ENCODE measurements around the gene B3GLCT. TPM values are rescaled to one million over a fixed set of nuclear protein-coding genes. Genes with fewer than 3 reads are reported as not detected.
"Not testable (repeated sequence)": the region's sequence is repeated elsewhere in the genome, so short reads cannot be mapped to it uniquely, and the experiment has no call there.

The B3GLCT gene
- total RNA-seq, 1 donor, result 6.1 TPM

GRCh38 chr13:31201341-31202031, 1.7 kb downstream of the B3GLCT start:
- Histone ChIP-seq H3K27me3 (ENCODE audit: insufficient read depth, low read length) (no peaks in the 10 kb centered on the region), H3K4me1 (ENCODE audit: insufficient read depth, low read length) (peaks cover 19% of the 10 kb centered on the region), H3K4me3 (ENCODE audit: low read length) (no peak overlapping the region), H3K9me3 (ENCODE audit: low read depth, low read length) (no peaks in the 10 kb centered on the region)

GRCh38 chr13:31204592-31204991, 4.8 kb downstream of the B3GLCT start:
- Histone ChIP-seq H3K4me1 (ENCODE audit: insufficient read depth, low read length) (peaks cover 15% of the 10 kb centered on the region), H3K9me3 (ENCODE audit: low read depth, low read length) (no peaks in the 10 kb centered on the region), H3K4me3 (ENCODE audit: low read length) (no peak overlapping the region)

DNA sequence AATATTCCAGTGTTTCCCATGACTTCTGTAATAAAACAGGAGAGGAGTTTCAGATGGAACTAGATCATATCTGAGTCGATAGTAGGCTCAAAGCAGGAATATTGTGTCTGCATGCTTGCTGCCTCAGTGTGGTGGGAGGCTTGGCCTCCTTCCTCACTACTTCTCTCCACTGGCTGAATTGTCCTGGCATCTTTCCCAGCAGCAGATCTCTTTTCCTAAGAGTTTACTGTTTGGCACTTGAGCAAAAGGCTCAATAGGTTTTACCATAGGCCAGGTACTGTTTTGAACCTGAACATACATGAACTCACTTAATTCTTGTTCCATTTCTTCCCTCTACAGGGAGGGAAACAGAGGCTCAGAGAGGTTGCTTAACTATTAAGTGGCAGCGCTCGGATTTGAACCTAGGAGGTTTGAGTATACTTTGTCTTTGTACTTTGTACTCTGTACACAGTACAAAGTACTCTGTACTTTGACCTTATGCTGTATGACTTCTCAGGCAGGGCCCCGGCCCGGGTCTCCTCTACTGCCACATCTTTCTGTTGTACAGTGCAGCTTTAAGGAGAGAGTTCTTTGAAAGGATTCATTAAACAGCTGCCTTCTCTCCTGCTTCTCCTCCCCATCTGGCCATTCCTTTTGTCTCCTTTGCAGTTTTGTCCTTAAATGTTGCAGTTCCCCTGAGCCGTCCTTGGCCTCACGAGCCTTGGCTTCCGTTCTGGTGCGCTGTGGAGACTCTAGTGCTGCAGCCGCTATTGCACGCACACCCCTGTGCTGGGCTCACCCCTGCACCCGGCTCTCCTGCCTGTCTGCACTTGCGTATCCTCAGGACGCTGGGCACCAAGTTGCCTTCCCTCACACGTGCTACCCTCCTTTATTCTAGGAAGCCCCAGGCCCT, 8.1 kb downstream of the B3GLCT start:
- Histone ChIP-seq H3K9me3 (ENCODE audit: low read depth, low read length) (no peaks in the 10 kb centered on the region), H3K27me3 (ENCODE audit: insufficient read depth, low read length) (no peaks in the 10 kb centered on the region), H3K4me1 (ENCODE audit: insufficient read depth, low read length) (peaks cover 9% of the 10 kb centered on the region), H3K4me3 (ENCODE audit: low read length) (no peak overlapping the region)

More at GRCh38 chr13:31204592-31204991, 4.8 kb downstream of the B3GLCT start:
- no peaks in the 10 kb centered on the region for H3K27me3 ChIP-seq (ENCODE audit: insufficient read depth, low read length)

DNA sequence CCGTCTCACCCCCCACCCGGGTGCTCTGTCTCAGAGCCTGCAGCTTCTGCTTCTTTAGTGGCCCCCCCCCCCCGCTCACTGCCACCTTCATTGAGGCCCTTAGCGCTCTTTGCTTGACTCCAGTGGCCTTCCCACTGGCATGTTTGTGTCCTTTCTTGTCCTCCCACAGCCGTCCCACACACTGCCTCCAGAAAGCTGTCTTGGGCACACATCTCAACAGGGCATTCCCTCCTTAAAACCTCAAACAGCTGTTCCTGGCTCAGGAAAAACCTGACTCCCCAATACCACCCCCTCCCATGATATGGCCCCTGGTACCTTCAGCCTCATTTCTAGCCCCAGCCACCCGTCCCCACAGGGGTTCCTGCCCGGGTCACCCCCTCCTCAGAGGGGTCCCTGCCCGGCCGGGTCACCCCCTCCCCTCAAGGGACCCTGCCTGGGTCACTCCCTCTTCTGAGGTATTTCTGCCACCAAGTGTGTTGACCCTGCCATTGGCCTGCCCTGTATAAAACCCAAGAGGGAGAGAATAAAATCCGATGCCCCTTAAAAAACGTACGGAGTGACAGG, 8.9 kb downstream of the B3GLCT start:
- peaks cover 9% of the 10 kb centered on the region for H3K4me1 ChIP-seq (ENCODE audit: insufficient read depth, low read length)
- H3K4me3 ChIP-seq (ENCODE audit: low read length), result no peak overlapping the region
- H3K9me3 ChIP-seq (ENCODE audit: low read depth, low read length), result no peaks in the 10 kb centered on the region
- no peaks in the 10 kb centered on the region for H3K27me3 ChIP-seq (ENCODE audit: insufficient read depth, low read length)

DNA sequence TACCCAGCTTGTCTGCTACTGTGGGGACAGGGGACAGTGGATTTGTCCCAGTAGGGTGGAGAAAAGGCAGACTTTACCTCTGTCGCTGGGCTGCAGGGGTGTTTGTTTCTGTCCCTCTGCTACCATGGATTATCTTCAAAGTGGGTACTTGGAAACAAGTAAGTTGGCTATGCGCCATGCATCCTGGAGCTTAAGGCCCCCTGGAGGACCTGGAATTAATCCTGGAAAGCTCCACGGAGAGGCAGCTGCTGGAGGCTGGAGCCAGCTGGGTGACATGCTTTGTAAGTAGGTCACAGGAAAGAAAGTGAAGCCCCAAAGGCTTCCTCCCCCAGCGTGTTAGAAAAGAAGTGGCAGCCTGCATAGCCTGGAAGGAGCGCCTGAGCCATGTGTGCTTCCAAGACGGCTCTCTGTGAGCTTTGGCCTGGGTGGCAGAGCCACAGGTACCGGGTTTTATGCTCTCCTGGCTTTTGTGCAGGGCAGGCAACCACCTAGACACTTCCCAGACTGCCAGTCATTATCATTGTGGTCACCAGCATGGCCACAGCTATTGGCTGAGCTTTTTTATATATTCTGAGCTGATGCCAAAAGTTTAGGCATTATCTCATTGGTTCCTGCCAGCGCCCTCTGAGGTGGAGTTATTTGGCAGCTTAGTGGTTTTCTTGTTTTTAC, 9.5 kb downstream of the B3GLCT start:
- no peak overlapping the region for H3K4me3 ChIP-seq (ENCODE audit: low read length)
- H3K27me3 ChIP-seq (ENCODE audit: insufficient read depth, low read length), result no peaks in the 10 kb centered on the region
- no peaks in the 10 kb centered on the region for H3K9me3 ChIP-seq (ENCODE audit: low read depth, low read length)

DNA sequence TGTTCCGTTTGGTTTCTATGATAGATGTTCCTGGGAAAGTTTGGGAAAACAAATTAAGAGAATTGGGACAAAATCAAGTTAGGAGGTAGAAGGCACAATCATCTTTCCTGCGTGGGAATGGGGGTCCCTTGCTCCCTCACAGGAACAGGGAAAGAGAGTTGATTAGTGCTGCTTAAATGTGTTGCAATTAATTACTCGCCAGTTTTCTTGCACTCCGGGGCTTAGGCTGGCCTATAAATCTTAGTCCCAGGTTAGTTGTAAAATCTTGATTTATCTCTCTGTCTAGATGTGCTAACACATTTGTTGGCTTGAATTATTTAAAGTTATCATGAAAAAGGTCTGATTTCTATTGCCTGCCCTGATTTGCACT, 10.1 kb downstream of the B3GLCT start:
- no peak overlapping the region for H3K4me3 ChIP-seq (ENCODE audit: low read length)
- H3K27me3 ChIP-seq (ENCODE audit: insufficient read depth, low read length), result no peaks in the 10 kb centered on the region
- peaks cover 9% of the 10 kb centered on the region for H3K4me1 ChIP-seq (ENCODE audit: insufficient read depth, low read length)
- H3K9me3 ChIP-seq (ENCODE audit: low read depth, low read length), result no peaks in the 10 kb centered on the region

More for the DNA sequence above, 9.5 kb downstream of the B3GLCT start:
- peaks cover 9% of the 10 kb centered on the region for H3K4me1 ChIP-seq (ENCODE audit: insufficient read depth, low read length)

DNA sequence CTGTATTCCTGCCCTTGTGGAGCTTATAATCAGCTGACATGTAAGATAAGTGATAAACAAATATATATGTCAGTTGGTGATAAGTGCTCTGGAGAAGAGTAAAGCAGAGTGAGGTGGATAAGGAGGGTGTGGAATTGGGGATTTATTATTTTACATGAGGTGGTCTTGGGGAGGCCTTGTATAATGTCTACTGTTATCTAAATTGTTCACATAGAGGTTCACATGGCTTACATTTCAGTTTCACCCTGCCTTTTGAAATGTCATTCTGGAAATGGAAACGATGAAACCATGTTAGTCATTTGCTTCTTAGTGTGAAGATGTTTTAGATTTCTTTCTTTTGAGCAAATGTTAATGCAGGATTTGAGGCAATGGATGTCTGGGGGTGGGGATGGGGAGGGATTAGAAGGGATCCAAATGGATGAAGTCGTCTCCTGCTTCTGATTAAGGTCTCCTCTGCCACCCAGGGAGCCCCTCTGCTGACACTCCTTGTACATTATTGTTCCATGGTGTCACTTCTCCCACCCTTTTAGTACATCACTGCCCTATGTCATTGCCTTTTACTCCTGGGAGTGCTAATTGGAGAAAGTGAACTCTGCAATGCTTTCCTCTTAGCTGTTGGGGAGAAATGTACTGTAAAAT, 14.0 kb downstream of the B3GLCT start:
- Histone ChIP-seq H3K9me3 (ENCODE audit: low read depth, low read length) (no peaks in the 10 kb centered on the region), H3K4me1 (ENCODE audit: insufficient read depth, low read length) (peaks cover 9% of the 10 kb centered on the region), H3K27me3 (ENCODE audit: insufficient read depth, low read length) (no peaks in the 10 kb centered on the region), H3K4me3 (ENCODE audit: low read length) (no peak overlapping the region)

- Histone ChIP-seq H3K27me3 (ENCODE audit: insufficient read depth, low read length) (no peaks in the 10 kb centered on the region), H3K4me1 (ENCODE audit: insufficient read depth, low read length) (peaks cover 5% of the 10 kb centered on the region), H3K9me3 (ENCODE audit: low read depth, low read length) (no peaks in the 10 kb centered on the region), H3K4me3 (ENCODE audit: low read length) (no peak overlapping the region)
Observed at GRCh38 chr13:31214435-31214834, 14.7 kb downstream of the B3GLCT start.

DNA sequence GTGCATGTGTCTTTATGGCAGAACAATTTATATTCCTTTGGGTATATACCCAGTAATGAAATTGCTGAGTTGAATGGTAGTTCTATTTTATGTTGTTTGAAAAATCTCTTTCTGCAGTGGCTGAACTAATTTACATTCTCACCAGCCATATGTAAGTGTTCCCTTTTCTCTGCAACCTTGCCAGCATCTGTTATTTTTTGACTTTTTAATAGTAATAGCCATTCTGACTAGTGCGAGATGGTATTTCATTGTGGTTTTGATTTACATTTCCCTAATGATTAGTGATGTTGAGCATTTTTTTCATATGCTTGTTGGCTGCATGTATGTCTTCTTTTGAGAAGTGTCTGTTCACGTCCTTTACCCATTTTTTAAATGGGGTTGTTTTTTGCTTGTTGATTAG, 17.1 kb downstream of the B3GLCT start:
- not testable (repeated sequence) for H3K9me3 ChIP-seq (ENCODE audit: low read depth, low read length); H3K27me3 ChIP-seq (ENCODE audit: insufficient read depth, low read length); H3K4me3 ChIP-seq (ENCODE audit: low read length); H3K4me1 ChIP-seq (ENCODE audit: insufficient read depth, low read length)

DNA sequence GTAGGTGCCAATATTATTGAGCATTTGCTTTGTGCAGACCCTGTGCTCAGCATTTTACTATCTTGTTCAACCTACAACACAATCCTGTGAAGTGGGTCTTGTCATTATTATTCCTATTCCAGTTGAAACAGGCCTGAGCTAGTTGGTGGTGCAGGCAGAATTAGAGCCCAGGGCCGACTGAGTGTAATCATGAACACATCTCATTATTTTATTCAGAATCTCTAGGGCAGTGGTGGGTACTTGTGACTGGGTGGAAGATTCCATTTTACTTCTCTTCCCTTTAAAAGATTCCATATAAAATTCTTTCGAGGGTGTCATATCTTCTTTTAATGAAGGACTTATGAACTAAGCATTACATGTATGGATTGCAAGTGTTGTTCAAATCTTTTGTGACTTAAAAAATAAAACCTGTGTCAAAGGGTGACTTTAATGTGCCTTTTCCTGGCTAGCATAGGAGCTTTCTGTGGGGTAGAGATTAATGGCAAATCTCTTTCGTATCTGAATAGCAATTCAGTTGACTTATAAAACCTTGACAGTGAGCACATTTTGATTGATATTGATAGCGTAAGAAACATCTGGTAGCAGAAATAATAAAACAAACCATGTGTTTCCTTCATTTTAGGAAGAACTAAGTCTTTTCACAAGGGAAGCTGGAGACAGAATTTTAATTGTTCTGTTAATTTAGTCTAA, 20.3 kb downstream of the B3GLCT start:
- no peaks in the 10 kb centered on the region for H3K9me3 ChIP-seq (ENCODE audit: low read depth, low read length)
- no peak overlapping the region for H3K4me3 ChIP-seq (ENCODE audit: low read length)
- no peaks in the 10 kb centered on the region for H3K4me1 ChIP-seq (ENCODE audit: insufficient read depth, low read length)
- no peaks in the 10 kb centered on the region for H3K27me3 ChIP-seq (ENCODE audit: insufficient read depth, low read length)

- Histone ChIP-seq H3K4me3 (ENCODE audit: low read length) (no peak overlapping the region), H3K27me3 (ENCODE audit: insufficient read depth, low read length) (no peaks in the 10 kb centered on the region), H3K9me3 (ENCODE audit: low read depth, low read length) (no peaks in the 10 kb centered on the region), H3K4me1 (ENCODE audit: insufficient read depth, low read length) (no peaks in the 10 kb centered on the region)
Observed at GRCh38 chr13:31221057-31221456, 21.3 kb downstream of the B3GLCT start.

GRCh38 chr13:31223215-31223614, 23.4 kb downstream of the B3GLCT start:
- no peaks in the 10 kb centered on the region for H3K27me3 ChIP-seq (ENCODE audit: insufficient read depth, low read length)

GRCh38 chr13:31223640-31224039, 23.9 kb downstream of the B3GLCT start:
- H3K4me1 ChIP-seq (ENCODE audit: insufficient read depth, low read length), result no peaks in the 10 kb centered on the region
- no peaks in the 10 kb centered on the region for H3K27me3 ChIP-seq (ENCODE audit: insufficient read depth, low read length)
- no peak overlapping the region for H3K4me3 ChIP-seq (ENCODE audit: low read length)
- H3K9me3 ChIP-seq (ENCODE audit: low read depth, low read length), result no peaks in the 10 kb centered on the region

More at GRCh38 chr13:31223215-31223614, 23.4 kb downstream of the B3GLCT start:
- no peaks in the 10 kb centered on the region for H3K9me3 ChIP-seq (ENCODE audit: low read depth, low read length)
- H3K4me3 ChIP-seq (ENCODE audit: low read length), result no peak overlapping the region
- H3K4me1 ChIP-seq (ENCODE audit: insufficient read depth, low read length), result no peaks in the 10 kb centered on the region

GRCh38 chr13:31224174-31224669, 24.4 kb downstream of the B3GLCT start:
- Histone ChIP-seq H3K27me3 (ENCODE audit: insufficient read depth, low read length) (no peaks in the 10 kb centered on the region), H3K4me3 (ENCODE audit: low read length) (no peak overlapping the region), H3K9me3 (ENCODE audit: low read depth, low read length) (no peaks in the 10 kb centered on the region), H3K4me1 (ENCODE audit: insufficient read depth, low read length) (no peaks in the 10 kb centered on the region)

Data from mononuclear cell (primary cell).